HepG2 (cell line): Measurements from ENCODE around the gene CD72. TPM values are rescaled to one million over a fixed set of nuclear protein-coding genes. Genes with fewer than 3 reads are reported as not detected.

Experiments
- ATAD3A ChIP-seq: sonication (generic); formaldehyde crosslinking; IDR thresholded peaks from 2 replicates; pipeline ENCODE4 v1.4.0; 2020; ENCODE audit warnings: missing genetic modification reagents
- ATF2 ChIP-seq: sonication (generic); formaldehyde crosslinking; IDR thresholded peaks from 2 replicates; pipeline ENCODE4 v1.4.0; 2020; ENCODE audit warnings: missing genetic modification reagents
- CAMTA2 ChIP-seq: sonication (generic); formaldehyde crosslinking; IDR thresholded peaks from 2 replicates; pipeline ENCODE4 v1.4.0; 2020; ENCODE audit warnings: mild to moderate bottlenecking, missing genetic modification reagents, borderline replicate concordance
- CCAR2 ChIP-seq: fragments of 200-400 bp; formaldehyde crosslinking; optimal IDR thresholded peaks from 2 replicates; pipeline ENCODE3; 2018; ENCODE audit warnings: low read depth, mild to moderate bottlenecking, low read length, moderate library complexity
- CREM ChIP-seq, 2 experiments: sonication (generic) in 1 of 2; formaldehyde crosslinking in 1 of 2; IDR thresholded peaks; 2 replicates each; pipeline versions ENCODE4 v1.4.0 to v1.6.1; 2016 to 2020; ENCODE audit warnings: antibody characterized with exemption in 1 of 2, mild to moderate bottlenecking in 1 of 2, missing genetic modification reagents in 1 of 2
- GFI1 ChIP-seq: sonication (generic); formaldehyde crosslinking; IDR thresholded peaks from 2 replicates; pipeline ENCODE4 v1.5.0; 2020; ENCODE audit warnings: missing genetic modification reagents, mild to moderate bottlenecking, borderline replicate concordance
- GZF1 ChIP-seq: sonication (generic); formaldehyde crosslinking; IDR thresholded peaks from 2 replicates; pipeline ENCODE4 v1.5.1; 2020; ENCODE audit warnings: mild to moderate bottlenecking, missing genetic modification reagents
- NR2F6 ChIP-seq, 2 experiments: IDR thresholded peaks; 2 replicates each; pipeline ENCODE4 v1.6.1; 2016; ENCODE audit warnings: antibody characterized with exemption in 1 of 2, mild to moderate bottlenecking in 1 of 2
- RBM39 ChIP-seq: fragments of 200-400 bp; formaldehyde crosslinking; IDR thresholded peaks from one replicate; pipeline ENCODE4 v1.6.1; 2018; ENCODE audit warnings: antibody characterized with exemption, mild to moderate bottlenecking, low read depth, low read length; ENCODE audit not compliant: poor library complexity, severe bottlenecking
- SMAD1 ChIP-seq: sonication (generic); formaldehyde crosslinking; IDR thresholded peaks from 2 replicates; pipeline ENCODE4 v1.4.0; 2020; ENCODE audit warnings: missing genetic modification reagents, low read depth, mild to moderate bottlenecking, borderline replicate concordance
- SYNCRIP ChIP-seq: fragments of 200-400 bp; formaldehyde crosslinking; IDR thresholded peaks from 2 replicates; pipeline ENCODE4 v1.6.1; 2018; ENCODE audit warnings: mild to moderate bottlenecking, low read depth, low read length; ENCODE audit not compliant: insufficient read depth
- ZBTB37 ChIP-seq: sonication (generic); formaldehyde crosslinking; IDR thresholded peaks from 2 replicates; pipeline ENCODE4 v1.4.0; 2020; ENCODE audit warnings: mild to moderate bottlenecking, missing genetic modification reagents
- ZIK1 ChIP-seq: sonication (generic); formaldehyde crosslinking; IDR thresholded peaks from 2 replicates; pipeline ENCODE4 v1.5.0; 2020; ENCODE audit warnings: mild to moderate bottlenecking, low read depth, missing genetic modification reagents, borderline replicate concordance
- ZNF558 ChIP-seq: sonication (generic); formaldehyde crosslinking; IDR thresholded peaks from 2 replicates; pipeline ENCODE4 v1.9.0; 2022; ENCODE audit warnings: mild to moderate bottlenecking, missing genetic modification reagents, borderline replicate concordance
- polyA plus RNA-seq, 8 experiments: library from polyadenylated mRNA; depleted of rRNA in 3 of 8; stranded (reverse) in 7 of 8; unstranded in 1 of 8; fragments of >200 nt; fragmentation: Illumina TruSeq in 4 of 8; extraction: Trizol in 4 of 8; gene quantifications; 2 replicates each; pipeline versions ENCODE4 v1.2.1 to v1.2.3, GENCODE V29; 2011 to 2016; ENCODE audit warnings: low read depth in 4 of 8, missing spikeins in 1 of 8, mixed read lengths in 1 of 8; ENCODE audit not compliant: insufficient read depth in 1 of 8
- total RNA-seq, 5 experiments: library from RNA; depleted of rRNA; stranded (reverse); fragments of >200 nt; fragmentation: Illumina TruSeq; extraction: Trizol; gene quantifications; 2 replicates each; pipeline ENCODE4 v1.2.3, GENCODE V29; 2016; ENCODE audit warnings: low read depth in 1 of 5
- TF ChIP-seq, protein P1 (sequence below): sonication (generic); formaldehyde crosslinking; IDR thresholded peaks from 2 replicates; pipeline ENCODE4 v1.4.0; 2020; ENCODE audit warnings: mild to moderate bottlenecking, missing genetic modification reagents
- TF ChIP-seq, protein P2 (sequence below), 2 experiments: sonication (generic) in 1 of 2; formaldehyde crosslinking in 1 of 2; IDR thresholded peaks; 2 replicates each; pipeline versions ENCODE4 v1.4.0 to v1.6.1; 2018 to 2020; ENCODE audit warnings: missing genetic modification reagents in 2 of 2, borderline replicate concordance in 1 of 2, low read depth in 1 of 2, mild to moderate bottlenecking in 1 of 2, missing biosample characterization in 1 of 2

Gene CD72
- total and polyA plus RNA-seq, 2 of the 13 experiments (the other 11 are each of a cell fraction or from before 2014, with no cell fraction given): 0.18 to 1.1 TPM

DNA sequence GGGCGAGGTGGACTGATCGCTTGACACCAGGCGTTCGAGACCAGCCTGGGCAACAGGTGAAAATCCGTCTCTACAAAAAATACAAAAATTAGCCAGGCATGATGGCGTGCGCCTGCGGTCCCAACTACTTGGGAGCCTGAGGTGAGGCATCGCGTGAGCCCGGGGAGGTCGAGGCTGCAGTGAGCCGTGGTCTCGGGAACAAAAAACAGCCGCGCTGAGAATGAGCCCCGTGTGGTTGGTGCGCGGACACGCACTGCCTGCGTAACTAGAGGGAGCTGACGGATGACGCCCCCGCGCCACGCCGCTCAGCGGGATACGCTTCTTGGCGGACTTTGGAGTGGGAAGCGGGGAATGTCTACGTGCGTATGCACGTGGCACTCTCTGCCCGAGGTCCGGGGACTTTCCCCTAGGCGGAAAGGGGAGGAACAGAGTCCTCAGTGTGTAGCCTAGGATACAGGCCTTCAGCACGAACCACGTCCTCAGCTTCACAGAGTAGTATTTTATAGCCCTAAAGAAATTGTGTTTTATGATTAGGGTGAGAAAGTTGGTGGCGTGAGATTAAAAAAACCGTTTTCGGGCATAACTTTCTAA, 39.4 kb upstream of the CD72 start, which contains the start of gene RMRP (continued):
- TF ChIP-seq CREM (IDR thresholded peaks at IDR 0.05): peak; percentile 83
- peak; percentile 45 for TF ChIP-seq CREM (CRISPR knock-in tag; IDR thresholded peaks at IDR 0.05)
- TF ChIP-seq SYNCRIP: no peak
- 0 out of 2 replicates have a peak, but pooled peaks have one; percentile 7 for TF ChIP-seq GFI1 (CRISPR knock-in tag)
- peak; percentile 95 for TF ChIP-seq ZNF558 (CRISPR knock-in tag)
- TF ChIP-seq GZF1 (CRISPR knock-in tag): peak; percentile 72; the same call in 1 of the 2 replicates
- TF ChIP-seq ATAD3A (CRISPR knock-in tag): no peak; the same call in 1 of the 2 replicates
- 0 out of 2 replicates have a peak, but pooled peaks have one; percentile 32 for TF ChIP-seq SMAD1
- peak; percentile 95 for TF ChIP-seq ATF2 (CRISPR knock-in tag)
- TF ChIP-seq, protein P1, sequence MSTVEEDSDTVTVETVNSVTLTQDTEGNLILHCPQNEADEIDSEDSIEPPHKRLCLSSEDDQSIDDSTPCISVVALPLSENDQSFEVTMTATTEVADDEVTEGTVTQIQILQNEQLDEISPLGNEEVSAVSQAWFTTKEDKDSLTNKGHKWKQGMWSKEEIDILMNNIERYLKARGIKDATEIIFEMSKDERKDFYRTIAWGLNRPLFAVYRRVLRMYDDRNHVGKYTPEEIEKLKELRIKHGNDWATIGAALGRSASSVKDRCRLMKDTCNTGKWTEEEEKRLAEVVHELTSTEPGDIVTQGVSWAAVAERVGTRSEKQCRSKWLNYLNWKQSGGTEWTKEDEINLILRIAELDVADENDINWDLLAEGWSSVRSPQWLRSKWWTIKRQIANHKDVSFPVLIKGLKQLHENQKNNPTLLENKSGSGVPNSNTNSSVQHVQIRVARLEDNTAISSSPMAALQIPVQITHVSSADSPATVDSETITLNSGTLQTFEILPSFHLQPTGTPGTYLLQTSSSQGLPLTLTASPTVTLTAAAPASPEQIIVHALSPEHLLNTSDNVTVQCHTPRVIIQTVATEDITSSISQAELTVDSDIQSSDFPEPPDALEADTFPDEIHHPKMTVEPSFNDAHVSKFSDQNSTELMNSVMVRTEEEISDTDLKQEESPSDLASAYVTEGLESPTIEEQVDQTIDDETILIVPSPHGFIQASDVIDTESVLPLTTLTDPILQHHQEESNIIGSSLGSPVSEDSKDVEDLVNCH (CRISPR knock-in tag): no peak
- TF ChIP-seq, protein P2, sequence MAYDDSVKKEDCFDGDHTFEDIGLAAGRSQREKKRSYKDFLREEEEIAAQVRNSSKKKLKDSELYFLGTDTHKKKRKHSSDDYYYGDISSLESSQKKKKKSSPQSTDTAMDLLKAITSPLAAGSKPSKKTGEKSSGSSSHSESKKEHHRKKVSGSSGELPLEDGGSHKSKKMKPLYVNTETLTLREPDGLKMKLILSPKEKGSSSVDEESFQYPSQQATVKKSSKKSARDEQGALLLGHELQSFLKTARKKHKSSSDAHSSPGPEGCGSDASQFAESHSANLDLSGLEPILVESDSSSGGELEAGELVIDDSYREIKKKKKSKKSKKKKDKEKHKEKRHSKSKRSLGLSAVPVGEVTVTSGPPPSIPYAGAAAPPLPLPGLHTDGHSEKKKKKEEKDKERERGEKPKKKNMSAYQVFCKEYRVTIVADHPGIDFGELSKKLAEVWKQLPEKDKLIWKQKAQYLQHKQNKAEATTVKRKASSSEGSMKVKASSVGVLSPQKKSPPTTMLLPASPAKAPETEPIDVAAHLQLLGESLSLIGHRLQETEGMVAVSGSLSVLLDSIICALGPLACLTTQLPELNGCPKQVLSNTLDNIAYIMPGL (CRISPR knock-in tag; IDR thresholded peaks at IDR 0.05; ENCODE audit: borderline replicate concordance in 1 of 2, low read depth in 1 of 2): peak; percentile 85 to 99
- peak; percentile 48 for TF ChIP-seq CCAR2
- peak; percentile 99 for TF ChIP-seq ZIK1 (CRISPR knock-in tag)
- no peak for TF ChIP-seq ZBTB37 (CRISPR knock-in tag)
- peak; percentile 36; the same call in 1 of the 2 replicates for TF ChIP-seq NR2F6 (IDR thresholded peaks at IDR 0.05)
- peak; percentile 76 for TF ChIP-seq NR2F6 (CRISPR knock-in tag; IDR thresholded peaks at IDR 0.05)
- no peak for TF ChIP-seq CAMTA2 (CRISPR knock-in tag)
- TF ChIP-seq RBM39: no peak
